Testis (tissue), 2 donors: ENCODE measurements around the gene NUBP2.

Experiments used
- CTCF ChIP-seq, 3 experiments: fragments of 450-650 bp in 2 of 3; fragments of 200-600 bp in 1 of 3; sonication (generic) in 1 of 3; IDR thresholded peaks; one replicate each; pipeline ENCODE4 v1.5.1; 2016 to 2019; ENCODE audit warnings: antibody characterized with exemption in 3 of 3, mild to moderate bottlenecking in 2 of 3, moderate library complexity in 1 of 3
- POLR2A ChIP-seq: fragments of 450-650 bp; IDR thresholded peaks from one replicate; pipeline ENCODE4 v1.6.1; 2017; ENCODE audit warnings: antibody characterized with exemption, mild to moderate bottlenecking, moderate library complexity

DNA sequence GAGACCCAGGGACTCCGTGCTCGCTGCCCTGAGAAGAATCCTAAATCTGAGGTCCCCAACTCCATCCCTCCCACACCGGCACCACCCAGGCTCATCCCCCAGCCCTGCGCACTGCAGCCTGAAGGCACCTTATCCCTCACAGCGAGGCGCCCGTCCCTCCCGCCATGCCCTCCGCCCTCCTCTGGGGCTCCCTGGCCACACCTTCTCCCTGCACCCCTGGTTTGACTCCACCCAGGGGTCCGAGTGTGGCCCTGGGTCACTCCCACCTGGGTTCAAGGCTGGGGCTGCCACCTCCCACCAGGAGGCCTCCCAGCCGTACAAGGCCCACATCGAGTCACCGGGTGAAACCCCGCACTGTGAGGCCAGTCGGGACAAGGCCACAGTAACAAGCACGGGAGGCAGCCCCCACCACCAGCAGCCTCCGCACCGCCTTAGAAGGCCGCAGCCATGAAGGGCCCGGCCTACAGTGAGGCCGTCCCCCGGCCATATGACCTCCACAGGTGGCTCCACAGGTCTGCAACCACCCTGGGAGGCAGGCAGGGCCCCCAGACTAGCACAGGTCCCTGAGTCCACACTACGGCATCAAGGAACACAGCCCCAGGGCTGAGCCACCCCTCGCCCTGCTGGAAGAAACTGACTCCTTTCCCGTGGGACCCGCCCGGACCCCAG, 35.6 kb downstream of the NUBP2 start:
- no peak for TF ChIP-seq POLR2A
- no peak for TF ChIP-seq CTCF (IDR thresholded peaks at IDR 0.05)
